GM21737 (cell line): ENCODE data around the gene NPEPL1.
"Not testable (repeated sequence)": the region's sequence is repeated elsewhere in the genome, so short reads cannot be mapped to it uniquely, and the experiment has no call there.

Experiments used
- ATAC-seq: cut with Tn5 transposase; IDR thresholded peaks from one replicate; pipeline ENCODE4 v1.9.1; 2021; ENCODE audit warnings: mild to moderate bottlenecking, moderate library complexity; ENCODE audit not compliant: unreplicated experiment

Gene NPEPL1

GRCh38 chr20:58755062-58755697, 62.6 kb downstream of the NPEPL1 start:
- no peak for ATAC-seq

- ATAC-seq = no peak
These were observed 63.3 kb downstream of the NPEPL1 start for GRCh38 chr20:58755766-58756449.

GRCh38 chr20:58756450-58756775, 63.8 kb downstream of the NPEPL1 start:
- ATAC-seq = no peak

GRCh38 chr20:58757647-58758046, 65.0 kb downstream of the NPEPL1 start:
- ATAC-seq = not testable (repeated sequence)

- no peak for ATAC-seq
These were observed 67.3 kb downstream of the NPEPL1 start for GRCh38 chr20:58759947-58760346.

GRCh38 chr20:58760856-58761255, 68.3 kb downstream of the NPEPL1 start:
- ATAC-seq = no peak

- no peak for ATAC-seq
These were observed 69.5 kb downstream of the NPEPL1 start for GRCh38 chr20:58762120-58762519.

- ATAC-seq = no peak
These were observed 70.5 kb downstream of the NPEPL1 start for GRCh38 chr20:58763076-58763475.
